ENCODE data around the gene SEPTIN11.
A peak's percentile ranks its signal among the peaks of the same experiment; 100 is the strongest.

The SEPTIN11 gene

GRCh38 chr4:76954489-76954888, 4.9 kb downstream of the SEPTIN11 start:
- Histone ChIP-seq H3K36me3 (ENCODE audit: control insufficient read depth in 2 of 2, insufficient read depth in 1 of 2, low read length in 2 of 2) (no peaks in the 10 kb centered on the region), H3K27ac (ENCODE audit: extremely low read depth, low read depth, low read length) (no peak overlapping the region), H3K4me1 (ENCODE audit: control insufficient read depth, insufficient read depth, low read length) (no peaks in the 10 kb centered on the region), H3K9me3 (ENCODE audit: control insufficient read depth, insufficient read depth, low read depth, low read length) (no peaks in the 10 kb centered on the region), H3K4me3 (ENCODE audit: low read depth, low read length) (no peak overlapping the region)
- CTCF ChIA-PET: interaction anchor here (0.6 kb wide), 1 partner anchor 98 kb away, joined by 3 read pairs; no protein-coding TSS in a partner anchor
- TF ChIP-seq SETDB1 (IDR thresholded peaks at IDR 0.05; ENCODE audit: insufficient read length, low read length) (no peak), SP2 (tag by site-specific recombination; IDR thresholded peaks at IDR 0.05) (no peak), ZNF660 (tag by site-specific recombination; IDR thresholded peaks at IDR 0.05) (no peak), ZEB2 (tag by site-specific recombination; IDR thresholded peaks at IDR 0.05) (no peak), ZNF221 (tag by site-specific recombination; IDR thresholded peaks at IDR 0.05; ENCODE audit: borderline replicate concordance) (no peak), ZNF600 (tag by site-specific recombination; IDR thresholded peaks at IDR 0.05) (no peak)
- POLR2A ChIA-PET: no interaction called here

- ChIA-PET POLR2A (no interaction called here), CTCF (no interaction called here)
- TF ChIP-seq ZNF341 (tag by site-specific recombination; IDR thresholded peaks at IDR 0.05; ENCODE audit: low read depth) (no peak), ZNF580 (tag by site-specific recombination; IDR thresholded peaks at IDR 0.05) (no peak), ZFP37 (tag by site-specific recombination; IDR thresholded peaks at IDR 0.05) (no peak), ZNF362 (tag by site-specific recombination; IDR thresholded peaks at IDR 0.05) (no peak), ZNF292 (tag by site-specific recombination; IDR thresholded peaks at IDR 0.05; ENCODE audit: borderline replicate concordance, low read depth) (no peak), ZNF449 (tag by site-specific recombination; IDR thresholded peaks at IDR 0.05) (no peak), GFI1B (tag by site-specific recombination; IDR thresholded peaks at IDR 0.05) (no peak), ZNF174 (tag by site-specific recombination; IDR thresholded peaks at IDR 0.05) (no peak)
- Histone ChIP-seq H3K36me3 (ENCODE audit: control insufficient read depth in 2 of 2, insufficient read depth in 1 of 2, low read length in 2 of 2) (no peaks in the 10 kb centered on the region), H3K4me1 (ENCODE audit: control insufficient read depth, insufficient read depth, low read length) (no peaks in the 10 kb centered on the region), H3K4me3 (ENCODE audit: low read depth, low read length) (no peak overlapping the region), H3K27ac (ENCODE audit: extremely low read depth, low read depth, low read length) (no peak overlapping the region), H3K9me3 (ENCODE audit: control insufficient read depth, insufficient read depth, low read depth, low read length) (no peaks in the 10 kb centered on the region)
Observed at GRCh38 chr4:76955182-76955581, 5.6 kb downstream of the SEPTIN11 start.

- TF ChIP-seq BCL11A (tag by site-specific recombination; IDR thresholded peaks at IDR 0.05; ENCODE audit: low read depth) (no peak), ZNF174 (tag by site-specific recombination; IDR thresholded peaks at IDR 0.05) (no peak), ZNF366 (tag by site-specific recombination; conservative IDR thresholded peaks at IDR 0.05) (0 out of 2 replicates have a peak, but pooled peaks have one; percentile 12)
- no peaks in the 10 kb centered on the region for H3K36me3 ChIP-seq (ENCODE audit: control insufficient read depth in 2 of 2, insufficient read depth in 1 of 2, low read length in 2 of 2)
- no peaks in the 10 kb centered on the region for H3K9me3 ChIP-seq (ENCODE audit: control insufficient read depth, insufficient read depth, low read depth, low read length)
- H3K27ac ChIP-seq (ENCODE audit: extremely low read depth, low read depth, low read length): no peak overlapping the region
- ChIA-PET CTCF (interaction anchor here (0.8 kb wide), 1 partner anchor 43 kb away, joined by 4 read pairs; no protein-coding TSS in a partner anchor), POLR2A (interaction anchor here (0.7 kb wide), 1 partner anchor 185 kb away, joined by 3 read pairs; no protein-coding TSS in a partner anchor)
- 0 out of 2 replicates have a peak, but pooled peaks cover 4% of the 10 kb centered on the region for H3K4me1 ChIP-seq (ENCODE audit: control insufficient read depth, insufficient read depth, low read length)
- H3K4me3 ChIP-seq (ENCODE audit: low read depth, low read length): no peak overlapping the region
Observed at GRCh38 chr4:76957004-76957738, 7.6 kb downstream of the SEPTIN11 start.
